ENCODE results near the gene TET3.
A peak's percentile ranks its signal among the peaks of the same experiment; 100 is the strongest.

Gene TET3

DNA sequence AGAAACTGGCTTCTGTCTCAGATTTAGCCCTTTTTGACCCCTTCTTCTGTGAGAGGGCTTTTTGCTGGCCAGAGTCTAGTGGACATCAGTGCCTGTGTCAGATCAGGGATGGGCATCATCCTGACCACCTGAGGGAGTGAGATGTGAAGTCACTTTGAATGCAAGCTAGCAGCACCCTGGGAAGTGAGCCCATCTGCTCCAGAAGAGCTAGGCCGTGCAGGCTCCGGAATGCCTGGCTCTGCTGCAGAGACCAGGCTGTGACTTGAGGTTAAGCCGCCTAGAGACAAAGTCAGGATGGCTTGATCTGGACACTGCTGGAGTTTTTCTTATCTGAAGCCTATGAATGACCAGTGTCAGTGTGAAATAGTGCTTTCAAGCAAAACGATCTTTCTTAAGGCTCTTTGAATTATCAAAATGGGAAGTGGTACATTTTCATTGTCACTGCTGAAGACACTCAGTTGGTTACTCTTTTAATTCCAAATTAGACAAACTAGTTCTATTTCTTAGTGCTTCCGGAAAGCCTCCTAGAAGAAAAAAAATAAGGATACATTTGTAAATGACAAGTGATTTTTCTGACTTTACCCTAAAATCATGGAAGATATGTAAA is 37.2 kb upstream of the TET3 start:
- H3K9me3 ChIP-seq, result no peaks in the 10 kb centered on the region
- H3K36me3 ChIP-seq, result peaks cover 27% of the 10 kb centered on the region
- H3K4me1 ChIP-seq (ENCODE audit: control insufficient read depth in 1 of 2, insufficient read depth in 1 of 2, low read depth in 1 of 2, low read length in 1 of 2), result peaks cover 51 to 53% of the 10 kb centered on the region in 2 experiments
- TF ChIP-seq, protein P1, sequence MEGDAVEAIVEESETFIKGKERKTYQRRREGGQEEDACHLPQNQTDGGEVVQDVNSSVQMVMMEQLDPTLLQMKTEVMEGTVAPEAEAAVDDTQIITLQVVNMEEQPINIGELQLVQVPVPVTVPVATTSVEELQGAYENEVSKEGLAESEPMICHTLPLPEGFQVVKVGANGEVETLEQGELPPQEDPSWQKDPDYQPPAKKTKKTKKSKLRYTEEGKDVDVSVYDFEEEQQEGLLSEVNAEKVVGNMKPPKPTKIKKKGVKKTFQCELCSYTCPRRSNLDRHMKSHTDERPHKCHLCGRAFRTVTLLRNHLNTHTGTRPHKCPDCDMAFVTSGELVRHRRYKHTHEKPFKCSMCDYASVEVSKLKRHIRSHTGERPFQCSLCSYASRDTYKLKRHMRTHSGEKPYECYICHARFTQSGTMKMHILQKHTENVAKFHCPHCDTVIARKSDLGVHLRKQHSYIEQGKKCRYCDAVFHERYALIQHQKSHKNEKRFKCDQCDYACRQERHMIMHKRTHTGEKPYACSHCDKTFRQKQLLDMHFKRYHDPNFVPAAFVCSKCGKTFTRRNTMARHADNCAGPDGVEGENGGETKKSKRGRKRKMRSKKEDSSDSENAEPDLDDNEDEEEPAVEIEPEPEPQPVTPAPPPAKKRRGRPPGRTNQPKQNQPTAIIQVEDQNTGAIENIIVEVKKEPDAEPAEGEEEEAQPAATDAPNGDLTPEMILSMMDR (IDR thresholded peaks at IDR 0.05), result no peak
- H3K27me3 ChIP-seq, result no peaks in the 10 kb centered on the region
- peak overlapping the region; percentile 90 for H3K27ac ChIP-seq
- H3K4me3 ChIP-seq (ENCODE audit: low read depth in 1 of 2, low read length in 1 of 2), result no peak overlapping the region

DNA sequence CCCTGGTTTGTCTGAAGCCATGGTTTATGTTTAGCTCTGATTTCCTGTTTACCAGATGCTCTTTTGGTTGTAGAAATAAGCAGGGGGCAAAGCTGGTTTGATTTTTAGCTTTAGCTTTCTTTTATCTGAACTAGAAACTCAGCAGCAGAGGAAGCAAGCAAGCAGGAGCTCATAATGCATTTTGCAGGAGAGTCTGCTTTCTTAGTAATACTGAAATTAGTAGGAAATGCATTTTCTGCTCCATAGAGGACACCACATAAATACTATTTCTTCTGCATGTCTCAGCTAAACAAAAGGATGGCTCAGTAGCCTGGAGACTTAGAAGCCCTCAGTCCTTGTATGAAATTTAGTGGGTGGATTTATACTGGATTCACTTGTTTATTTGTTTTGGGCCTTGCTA is 34.9 kb upstream of the TET3 start:
- H3K4me3 ChIP-seq (ENCODE audit: low read depth in 1 of 2, low read length in 1 of 2), result no peak overlapping the region
- TF ChIP-seq, protein P1 (IDR thresholded peaks at IDR 0.05), result no peak
- H3K27ac ChIP-seq, result peak overlapping the region; percentile 90
- H3K36me3 ChIP-seq, result peaks cover 46% of the 10 kb centered on the region
- no peaks in the 10 kb centered on the region for H3K9me3 ChIP-seq
- peaks cover 46 to 50% of the 10 kb centered on the region in 2 experiments for H3K4me1 ChIP-seq (ENCODE audit: control insufficient read depth in 1 of 2, insufficient read depth in 1 of 2, low read depth in 1 of 2, low read length in 1 of 2)
- H3K27me3 ChIP-seq, result no peaks in the 10 kb centered on the region

DNA sequence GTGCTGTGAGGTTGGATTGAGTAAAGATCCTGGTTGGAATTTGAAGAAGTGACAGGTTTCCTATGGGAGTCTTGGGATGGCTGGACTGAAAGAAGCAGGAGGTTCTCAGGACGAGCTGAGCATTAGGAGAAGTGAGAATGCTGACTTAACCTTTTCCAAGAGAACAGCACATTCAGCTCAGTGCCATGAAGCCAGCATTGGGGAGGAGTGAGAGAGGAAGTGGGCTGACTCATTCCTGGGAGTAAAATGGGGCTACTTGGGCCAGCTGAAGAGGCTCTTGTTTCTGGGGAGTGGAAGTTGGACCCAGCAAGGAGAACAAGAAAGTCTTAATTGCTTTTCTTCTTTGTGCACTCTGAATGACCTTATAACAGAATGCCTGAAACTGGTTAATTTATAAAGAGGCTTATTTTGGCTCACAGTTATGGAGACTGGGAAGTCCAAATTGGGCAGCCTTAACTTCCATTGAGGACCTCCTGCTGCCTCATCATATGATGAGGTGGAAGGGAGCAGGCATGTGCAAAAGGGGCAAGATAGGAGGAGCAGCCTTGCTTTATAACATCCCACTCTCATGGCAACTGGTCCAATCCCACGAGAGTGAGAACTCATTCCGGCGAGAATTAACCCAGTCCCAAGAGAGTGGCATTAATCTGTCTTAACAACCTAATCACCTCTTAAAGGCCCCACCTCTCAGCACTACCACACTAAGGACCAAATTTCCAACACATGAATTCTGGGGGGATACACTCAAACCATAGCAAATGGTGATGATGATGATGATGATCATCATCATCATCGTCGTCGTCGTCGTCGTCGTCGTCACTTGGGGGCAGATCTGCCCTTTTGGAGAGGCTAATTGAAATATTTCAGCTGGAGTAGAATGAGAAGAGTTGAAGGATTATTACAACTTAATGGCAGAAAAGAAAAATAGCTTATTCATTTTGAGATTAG is 31.9 kb upstream of the TET3 start:
- Histone ChIP-seq H3K4me1 (ENCODE audit: control insufficient read depth in 1 of 2, insufficient read depth in 1 of 2, low read depth in 1 of 2, low read length in 1 of 2) (peaks cover 34% of the 10 kb centered on the region in 2 experiments), H3K9me3 (no peaks in the 10 kb centered on the region), H3K27me3 (no peaks in the 10 kb centered on the region), H3K36me3 (peaks cover 61% of the 10 kb centered on the region), H3K4me3 (ENCODE audit: low read depth in 1 of 2, low read length in 1 of 2) (no peak overlapping the region), H3K27ac (no peak overlapping the region)
- TF ChIP-seq, protein P1 (IDR thresholded peaks at IDR 0.05), result no peak

DNA sequence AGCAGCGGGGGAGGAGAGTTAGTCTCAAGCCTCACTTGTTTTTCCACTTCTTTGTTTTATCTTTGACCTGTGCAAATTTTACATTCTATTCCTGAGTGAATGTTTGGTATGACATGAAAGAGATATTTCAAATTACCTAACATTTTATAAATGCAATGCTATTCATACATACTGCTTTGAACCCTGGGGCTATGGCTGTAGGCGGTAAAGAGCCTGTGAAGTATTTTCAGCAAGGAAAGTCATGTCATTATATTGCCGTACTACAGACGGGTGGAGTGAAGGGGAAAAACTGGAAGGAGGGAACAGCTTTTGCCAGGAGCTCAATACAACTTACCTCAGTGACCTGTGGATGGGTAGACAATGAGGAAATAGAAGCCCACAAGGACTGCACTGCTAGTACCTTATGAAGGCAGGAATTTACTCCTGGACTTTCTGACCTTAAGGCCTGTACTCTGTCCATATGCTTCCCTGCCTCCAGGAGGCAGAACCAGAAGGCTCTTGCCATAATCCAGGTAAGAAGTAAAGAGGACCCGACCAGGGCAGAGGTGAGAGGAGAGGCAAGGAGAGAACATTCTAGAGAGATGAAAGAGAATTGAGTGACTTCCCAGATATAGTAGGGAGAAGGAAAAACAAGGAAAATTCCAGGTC is 28.4 kb upstream of the TET3 start:
- no peak overlapping the region for H3K27ac ChIP-seq
- H3K9me3 ChIP-seq, result no peaks in the 10 kb centered on the region
- no peaks in the 10 kb centered on the region for H3K4me1 ChIP-seq (ENCODE audit: control insufficient read depth in 1 of 2, insufficient read depth in 1 of 2, low read depth in 1 of 2, low read length in 1 of 2)
- no peak overlapping the region for H3K4me3 ChIP-seq (ENCODE audit: low read depth in 1 of 2, low read length in 1 of 2)
- H3K36me3 ChIP-seq, result peaks cover 67% of the 10 kb centered on the region
- TF ChIP-seq, protein P1 (IDR thresholded peaks at IDR 0.05), result no peak
- H3K27me3 ChIP-seq, result no peaks in the 10 kb centered on the region

DNA sequence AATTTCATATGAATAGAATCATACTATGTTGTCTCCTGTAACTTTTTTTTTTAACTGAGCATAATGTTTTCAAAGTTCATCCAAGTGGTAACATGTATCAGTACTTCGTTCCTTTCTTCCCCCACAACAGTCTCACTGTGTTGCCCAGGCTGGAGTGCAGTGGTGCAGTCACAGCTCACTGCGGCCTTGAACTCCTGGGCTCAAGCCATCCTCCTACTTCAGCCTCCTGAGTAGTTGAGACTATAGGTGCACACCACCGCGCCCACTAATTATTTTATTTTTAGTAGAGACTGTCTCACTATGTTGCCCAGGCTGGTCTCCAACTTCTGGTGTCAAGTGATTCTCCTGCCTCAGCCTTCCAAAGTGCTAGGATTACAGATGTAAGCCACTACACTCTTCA is 23.4 kb upstream of the TET3 start:
- Histone ChIP-seq H3K27ac (no peak overlapping the region), H3K4me3 (ENCODE audit: low read depth in 1 of 2, low read length in 1 of 2) (no peak overlapping the region), H3K4me1 (ENCODE audit: control insufficient read depth in 1 of 2, insufficient read depth in 1 of 2, low read depth in 1 of 2, low read length in 1 of 2) (no peaks in the 10 kb centered on the region), H3K27me3 (no peaks in the 10 kb centered on the region), H3K36me3 (peaks cover 29% of the 10 kb centered on the region), H3K9me3 (no peaks in the 10 kb centered on the region)
- TF ChIP-seq, protein P1 (IDR thresholded peaks at IDR 0.05), result no peak

Data from neutrophil (primary cell).